ENCODE measurements around the gene LCLAT1.

The LCLAT1 gene

DNA sequence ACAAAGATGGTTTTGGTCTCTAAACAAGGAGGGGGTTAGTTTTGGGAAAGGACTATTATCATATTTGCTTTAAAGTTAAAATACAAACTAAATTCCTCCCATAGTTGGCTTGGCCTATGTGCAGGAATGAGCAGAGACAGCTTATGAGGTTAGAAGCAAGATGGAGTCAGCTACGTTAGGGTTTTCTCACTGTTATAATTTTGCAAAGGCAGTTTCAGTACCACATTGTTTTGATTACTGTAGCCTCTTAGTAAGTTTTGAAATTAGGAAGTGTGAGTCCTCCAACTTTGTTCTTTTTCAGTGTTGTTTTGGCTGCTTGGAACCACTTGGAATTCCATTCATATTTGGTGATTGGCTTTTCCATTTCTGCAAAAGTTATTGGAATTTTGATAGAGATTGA is 23.4 kb downstream of the LCLAT1 start:
- Histone ChIP-seq H3K4me1 (ENCODE audit: insufficient read depth, low read length) (no peaks in the 10 kb centered on the region), H3K4me3 (ENCODE audit: low read length) (no peak overlapping the region), H2AFZ (ENCODE audit: low read depth, low read length) (no peak overlapping the region), H3K27me3 (ENCODE audit: insufficient read depth, low read length) (no peaks in the 10 kb centered on the region), H3K9me3 (ENCODE audit: low read length) (no peaks in the 10 kb centered on the region), H3K36me3 (ENCODE audit: insufficient read depth, low read length) (no peaks in the 10 kb centered on the region)

GRCh38 chr2:30472326-30472725 is 25.3 kb downstream of the LCLAT1 start:
- no peaks in the 10 kb centered on the region for H3K27me3 ChIP-seq (ENCODE audit: insufficient read depth, low read length)
- no peak overlapping the region for H3K4me3 ChIP-seq (ENCODE audit: low read length)
- no peaks in the 10 kb centered on the region for H3K36me3 ChIP-seq (ENCODE audit: insufficient read depth, low read length)
- H3K9me3 ChIP-seq (ENCODE audit: low read length), result no peaks in the 10 kb centered on the region
- no peak overlapping the region for H2AFZ ChIP-seq (ENCODE audit: low read depth, low read length)
- no peaks in the 10 kb centered on the region for H3K4me1 ChIP-seq (ENCODE audit: insufficient read depth, low read length)

GRCh38 chr2:30475542-30475941 is 28.5 kb downstream of the LCLAT1 start:
- no peaks in the 10 kb centered on the region for H3K27me3 ChIP-seq (ENCODE audit: insufficient read depth, low read length)
- H3K4me1 ChIP-seq (ENCODE audit: insufficient read depth, low read length), result no peaks in the 10 kb centered on the region
- H3K9me3 ChIP-seq (ENCODE audit: low read length), result peaks cover 2% of the 10 kb centered on the region
- H3K36me3 ChIP-seq (ENCODE audit: insufficient read depth, low read length), result no peaks in the 10 kb centered on the region
- H3K4me3 ChIP-seq (ENCODE audit: low read length), result no peak overlapping the region
- no peak overlapping the region for H2AFZ ChIP-seq (ENCODE audit: low read depth, low read length)

DNA sequence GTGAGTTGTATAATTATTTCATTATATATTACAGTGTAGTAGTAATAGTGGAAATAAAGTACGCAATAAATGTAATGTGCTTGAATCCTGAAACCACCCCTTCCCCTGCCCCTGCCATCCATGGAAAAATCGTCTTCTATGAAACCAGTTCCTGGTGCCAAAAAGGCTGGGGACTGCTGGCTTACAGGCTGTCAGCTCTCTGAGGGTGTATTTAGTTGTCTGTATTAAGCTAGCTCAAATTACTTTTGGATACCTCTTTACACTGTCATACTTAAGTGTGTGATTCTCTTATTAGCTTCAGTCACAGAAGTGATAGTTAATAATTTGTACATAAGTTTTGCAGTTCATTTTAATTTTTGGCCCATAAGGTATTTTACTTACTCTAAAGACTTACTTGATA is 29.6 kb downstream of the LCLAT1 start:
- Histone ChIP-seq H3K4me1 (ENCODE audit: insufficient read depth, low read length) (no peaks in the 10 kb centered on the region), H3K36me3 (ENCODE audit: insufficient read depth, low read length) (no peaks in the 10 kb centered on the region), H3K4me3 (ENCODE audit: low read length) (no peak overlapping the region), H2AFZ (ENCODE audit: low read depth, low read length) (no peak overlapping the region), H3K27me3 (ENCODE audit: insufficient read depth, low read length) (no peaks in the 10 kb centered on the region), H3K9me3 (ENCODE audit: low read length) (peaks cover 2% of the 10 kb centered on the region)

GRCh38 chr2:30480703-30481322 is 33.8 kb downstream of the LCLAT1 start:
- no peaks in the 10 kb centered on the region for H3K27me3 ChIP-seq (ENCODE audit: insufficient read depth, low read length)
- H3K36me3 ChIP-seq (ENCODE audit: insufficient read depth, low read length), result no peaks in the 10 kb centered on the region
- peaks cover 2% of the 10 kb centered on the region for H3K9me3 ChIP-seq (ENCODE audit: low read length)
- no peak overlapping the region for H3K4me3 ChIP-seq (ENCODE audit: low read length)
- H3K4me1 ChIP-seq (ENCODE audit: insufficient read depth, low read length), result no peaks in the 10 kb centered on the region
- H2AFZ ChIP-seq (ENCODE audit: low read depth, low read length), result no peak overlapping the region

DNA sequence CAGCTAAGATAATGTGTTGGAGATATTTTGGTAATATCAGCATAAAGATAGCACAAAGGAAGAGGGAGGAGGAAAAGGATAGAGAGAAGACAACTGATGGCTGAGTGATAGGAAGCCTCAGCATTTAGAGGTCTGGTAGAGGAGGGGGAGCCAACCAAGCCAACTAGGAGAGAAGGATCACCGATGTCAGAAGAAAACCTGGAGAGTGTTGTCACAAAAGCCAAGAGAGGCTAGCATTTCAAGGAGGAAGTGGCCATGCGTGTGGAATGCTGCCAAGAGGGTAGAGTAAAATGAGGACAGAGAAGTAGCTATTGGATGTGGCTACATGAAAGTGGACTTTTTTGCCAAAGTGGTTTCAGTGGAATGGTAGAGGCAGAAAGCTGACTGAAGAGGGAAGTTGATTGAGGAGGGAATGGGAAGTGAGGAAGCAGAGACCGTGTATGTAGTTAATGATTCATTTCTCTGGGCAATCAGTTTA is 34.3 kb downstream of the LCLAT1 start:
- Histone ChIP-seq H2AFZ (ENCODE audit: low read depth, low read length) (no peak overlapping the region), H3K4me1 (ENCODE audit: insufficient read depth, low read length) (no peaks in the 10 kb centered on the region), H3K4me3 (ENCODE audit: low read length) (no peak overlapping the region), H3K27me3 (ENCODE audit: insufficient read depth, low read length) (no peaks in the 10 kb centered on the region), H3K36me3 (ENCODE audit: insufficient read depth, low read length) (no peaks in the 10 kb centered on the region), H3K9me3 (ENCODE audit: low read length) (peaks cover 2% of the 10 kb centered on the region)

DNA sequence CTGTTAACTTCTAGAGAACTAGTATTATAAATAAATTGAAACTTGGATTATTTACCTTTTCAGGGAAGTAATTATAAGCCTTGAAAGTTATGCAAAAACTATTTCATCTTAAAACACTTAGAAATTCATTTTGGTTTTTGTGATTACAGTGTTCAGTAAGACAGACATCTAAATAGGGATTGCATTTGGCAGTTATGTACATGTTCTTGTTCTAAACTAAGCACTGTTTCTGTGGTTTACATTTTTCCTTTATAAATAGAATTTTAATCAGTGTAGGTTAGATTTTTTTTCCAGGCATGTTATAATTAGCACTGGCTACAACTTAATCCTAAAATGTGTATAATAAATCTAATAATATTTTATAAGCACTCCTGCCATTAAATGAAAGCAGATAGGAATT is 35.0 kb downstream of the LCLAT1 start:
- Histone ChIP-seq H2AFZ (ENCODE audit: low read depth, low read length) (no peak overlapping the region), H3K4me1 (ENCODE audit: insufficient read depth, low read length) (no peaks in the 10 kb centered on the region), H3K4me3 (ENCODE audit: low read length) (no peak overlapping the region), H3K36me3 (ENCODE audit: insufficient read depth, low read length) (no peaks in the 10 kb centered on the region), H3K27me3 (ENCODE audit: insufficient read depth, low read length) (no peaks in the 10 kb centered on the region), H3K9me3 (ENCODE audit: low read length) (peaks cover 2% of the 10 kb centered on the region)

- no peaks in the 10 kb centered on the region for H3K27me3 ChIP-seq (ENCODE audit: insufficient read depth, low read length)
- H3K4me3 ChIP-seq (ENCODE audit: low read length), result no peak overlapping the region
- H3K9me3 ChIP-seq (ENCODE audit: low read length), result peaks cover 2% of the 10 kb centered on the region
- H3K4me1 ChIP-seq (ENCODE audit: insufficient read depth, low read length), result no peaks in the 10 kb centered on the region
- H3K36me3 ChIP-seq (ENCODE audit: insufficient read depth, low read length), result no peaks in the 10 kb centered on the region
- H2AFZ ChIP-seq (ENCODE audit: low read depth, low read length), result no peak overlapping the region
Measured at GRCh38 chr2:30484145-30484544, 37.1 kb downstream of the LCLAT1 start.

GRCh38 chr2:30484995-30485394 is 37.9 kb downstream of the LCLAT1 start:
- Histone ChIP-seq H3K9me3 (ENCODE audit: low read length) (no peaks in the 10 kb centered on the region), H3K27me3 (ENCODE audit: insufficient read depth, low read length) (no peaks in the 10 kb centered on the region)

DNA sequence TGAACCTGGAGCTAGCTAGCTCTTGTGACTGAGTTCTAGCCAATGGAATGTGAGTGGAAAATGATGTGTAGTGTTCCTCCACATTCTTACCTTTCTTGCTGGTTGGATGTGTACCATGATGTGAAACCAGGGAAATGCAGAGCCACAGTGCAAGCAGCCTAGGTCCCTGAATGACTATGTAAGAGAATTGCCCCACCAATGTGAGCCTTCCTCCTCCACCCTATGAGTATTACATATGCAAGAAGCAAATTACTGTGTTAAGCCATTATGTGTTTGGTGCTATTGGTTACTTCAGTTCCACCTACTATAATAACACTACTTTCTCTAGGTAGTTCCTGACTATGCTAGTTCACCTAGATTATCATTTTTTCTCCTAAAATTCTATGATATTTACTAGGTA is 39.6 kb downstream of the LCLAT1 start:
- H3K4me1 ChIP-seq (ENCODE audit: insufficient read depth, low read length), result no peaks in the 10 kb centered on the region
- no peaks in the 10 kb centered on the region for H3K27me3 ChIP-seq (ENCODE audit: insufficient read depth, low read length)
- no peaks in the 10 kb centered on the region for H3K36me3 ChIP-seq (ENCODE audit: insufficient read depth, low read length)
- no peaks in the 10 kb centered on the region for H3K9me3 ChIP-seq (ENCODE audit: low read length)
- H2AFZ ChIP-seq (ENCODE audit: low read depth, low read length), result no peak overlapping the region
- H3K4me3 ChIP-seq (ENCODE audit: low read length), result no peak overlapping the region

More at GRCh38 chr2:30484995-30485394, 37.9 kb downstream of the LCLAT1 start:
- H2AFZ ChIP-seq (ENCODE audit: low read depth, low read length), result no peak overlapping the region
- no peak overlapping the region for H3K4me3 ChIP-seq (ENCODE audit: low read length)
- no peaks in the 10 kb centered on the region for H3K4me1 ChIP-seq (ENCODE audit: insufficient read depth, low read length)
- H3K36me3 ChIP-seq (ENCODE audit: insufficient read depth, low read length), result no peaks in the 10 kb centered on the region

DNA sequence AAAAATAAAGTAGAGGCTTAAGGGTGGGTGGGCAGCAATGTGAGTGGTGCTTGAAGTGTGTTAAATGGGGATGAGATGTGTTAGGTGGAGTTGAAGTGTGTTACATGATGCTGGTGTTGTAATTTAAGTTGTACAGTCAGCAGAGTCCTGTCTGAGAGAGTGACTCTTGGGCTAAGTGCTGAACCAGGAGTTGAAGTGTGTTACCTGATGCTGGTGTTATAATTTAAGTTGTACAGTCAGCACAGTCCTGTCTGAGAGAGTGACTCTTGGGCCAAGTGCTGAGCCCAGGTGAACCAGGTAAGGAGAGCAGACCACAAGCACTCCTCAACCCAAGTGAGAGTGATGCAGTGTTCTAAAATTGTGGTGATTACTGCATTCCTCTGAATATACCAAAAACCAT is 40.6 kb downstream of the LCLAT1 start:
- no peak overlapping the region for H3K4me3 ChIP-seq (ENCODE audit: low read length)

DNA sequence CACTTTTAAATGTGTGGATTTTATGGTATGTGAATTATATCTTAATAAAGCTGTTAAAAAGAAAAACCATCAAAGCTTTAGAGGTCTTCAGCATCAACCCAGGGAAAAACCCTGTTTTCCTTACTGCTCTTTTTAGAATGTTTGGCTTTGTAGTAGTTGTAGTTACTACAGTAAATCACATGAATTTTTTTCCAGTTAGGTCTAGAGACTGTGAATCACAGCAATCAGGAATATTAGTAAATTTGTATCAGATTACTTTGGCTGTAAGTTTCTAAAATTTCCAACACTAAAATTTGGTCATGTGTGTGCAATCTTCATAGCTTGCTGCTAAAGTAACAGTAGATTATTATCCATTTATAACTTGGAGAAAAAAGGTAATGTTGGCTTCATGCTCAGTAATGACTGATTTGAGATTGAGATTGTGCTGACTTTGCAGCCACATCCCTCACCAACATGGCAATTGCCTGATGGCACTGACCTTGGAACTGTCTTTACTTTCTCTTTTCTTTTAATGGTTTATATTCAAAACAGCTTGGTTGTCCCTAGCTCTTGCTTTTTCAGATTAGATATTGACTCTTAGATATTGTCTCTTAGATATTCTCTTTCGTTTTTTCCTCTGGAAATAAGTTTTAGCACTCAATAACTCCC is 41.1 kb downstream of the LCLAT1 start:
- no peak overlapping the region for H3K4me3 ChIP-seq (ENCODE audit: low read length)
- no peak overlapping the region for H2AFZ ChIP-seq (ENCODE audit: low read depth, low read length)
- no peaks in the 10 kb centered on the region for H3K27me3 ChIP-seq (ENCODE audit: insufficient read depth, low read length)
- H3K36me3 ChIP-seq (ENCODE audit: insufficient read depth, low read length), result no peaks in the 10 kb centered on the region
- peaks cover 8% of the 10 kb centered on the region for H3K4me1 ChIP-seq (ENCODE audit: insufficient read depth, low read length)
- H3K9me3 ChIP-seq (ENCODE audit: low read length), result no peaks in the 10 kb centered on the region

More for the DNA sequence above, 40.6 kb downstream of the LCLAT1 start:
- H3K4me1 ChIP-seq (ENCODE audit: insufficient read depth, low read length), result peaks cover 2% of the 10 kb centered on the region
- H3K27me3 ChIP-seq (ENCODE audit: insufficient read depth, low read length), result no peaks in the 10 kb centered on the region
- H3K36me3 ChIP-seq (ENCODE audit: insufficient read depth, low read length), result no peaks in the 10 kb centered on the region
- no peak overlapping the region for H2AFZ ChIP-seq (ENCODE audit: low read depth, low read length)
- H3K9me3 ChIP-seq (ENCODE audit: low read length), result no peaks in the 10 kb centered on the region

DNA sequence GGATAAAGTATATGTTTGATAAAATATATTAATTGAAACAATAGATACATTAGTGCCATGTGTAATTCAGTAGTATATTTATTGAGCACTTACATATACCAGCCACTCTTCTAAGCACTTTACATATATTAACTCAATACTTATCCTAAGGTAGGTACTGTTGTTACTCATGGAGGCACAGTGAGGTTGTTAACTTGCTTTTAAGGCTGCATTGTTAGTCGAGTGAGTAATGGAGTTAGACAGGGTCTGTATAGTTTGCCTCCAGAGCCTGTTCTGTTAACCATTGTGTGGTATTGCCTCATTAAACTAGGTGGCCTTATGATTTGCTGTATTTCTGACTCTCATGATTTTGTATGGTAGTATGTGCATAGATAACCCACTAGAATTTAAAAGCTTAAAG is 44.2 kb downstream of the LCLAT1 start:
- Histone ChIP-seq H3K27me3 (ENCODE audit: insufficient read depth, low read length) (no peaks in the 10 kb centered on the region), H3K4me3 (ENCODE audit: low read length) (no peak overlapping the region), H3K36me3 (ENCODE audit: insufficient read depth, low read length) (no peaks in the 10 kb centered on the region), H2AFZ (ENCODE audit: low read depth, low read length) (no peak overlapping the region), H3K4me1 (ENCODE audit: insufficient read depth, low read length) (peaks cover 13% of the 10 kb centered on the region), H3K9me3 (ENCODE audit: low read length) (peaks cover 2% of the 10 kb centered on the region)

- H3K27me3 ChIP-seq (ENCODE audit: insufficient read depth, low read length), result no peaks in the 10 kb centered on the region
- no peak overlapping the region for H2AFZ ChIP-seq (ENCODE audit: low read depth, low read length)
- H3K36me3 ChIP-seq (ENCODE audit: insufficient read depth, low read length), result no peaks in the 10 kb centered on the region
- H3K4me3 ChIP-seq (ENCODE audit: low read length), result no peak overlapping the region
- H3K4me1 ChIP-seq (ENCODE audit: insufficient read depth, low read length), result peaks cover 13% of the 10 kb centered on the region
- peaks cover 3% of the 10 kb centered on the region for H3K9me3 ChIP-seq (ENCODE audit: low read length)
Measured at GRCh38 chr2:30492185-30492584, 45.1 kb downstream of the LCLAT1 start.
